GM21381 (cell line): ENCODE results near the gene CCSAP.
"Not testable (repeated sequence)": the region's sequence is repeated elsewhere in the genome, so short reads cannot be mapped to it uniquely, and the experiment has no call there.

Source experiments
- ATAC-seq: cut with Tn5 transposase; IDR thresholded peaks from one replicate; pipeline ENCODE4 v1.9.1; 2021; ENCODE audit warnings: mild to moderate bottlenecking, moderate library complexity; ENCODE audit not compliant: unreplicated experiment

Gene CCSAP

DNA sequence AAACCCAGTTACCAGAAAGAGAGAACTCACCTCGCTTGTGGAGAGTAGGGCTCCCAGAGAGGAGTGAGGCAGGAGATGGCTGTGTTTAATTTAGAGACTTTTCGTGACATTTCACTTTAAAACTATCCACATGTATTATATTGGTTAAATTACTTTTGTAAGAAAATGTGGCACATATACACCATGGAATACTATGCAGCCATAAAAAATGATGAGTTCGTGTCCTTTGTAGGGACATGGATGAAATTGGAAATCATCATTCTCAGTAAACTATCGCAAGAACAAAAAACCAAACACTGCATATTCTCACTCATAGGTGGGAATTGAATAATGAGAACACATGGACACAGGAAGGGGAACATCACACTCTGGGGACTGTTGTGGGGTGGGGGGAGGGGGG is 51.2 kb downstream of the CCSAP start:
- not testable (repeated sequence) for ATAC-seq

DNA sequence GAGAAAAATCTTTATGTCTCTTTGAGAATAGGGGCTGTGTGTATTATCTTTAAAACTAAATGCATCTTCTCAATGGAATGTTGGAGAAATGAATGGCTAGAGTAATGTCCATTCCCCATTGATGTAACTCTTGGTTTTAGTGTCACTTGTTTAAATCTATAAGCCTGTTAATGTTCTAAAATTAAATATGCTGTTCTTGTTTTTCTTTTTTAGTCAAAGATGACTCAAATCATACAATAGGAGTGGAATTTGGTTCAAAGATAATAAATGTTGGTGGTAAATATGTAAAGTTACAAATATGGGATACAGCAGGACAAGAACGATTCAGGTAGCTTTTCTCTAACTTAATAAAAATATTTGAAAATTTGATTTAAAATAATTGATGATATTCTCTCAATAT is 54.3 kb downstream of the CCSAP start:
- ATAC-seq = no peak

DNA sequence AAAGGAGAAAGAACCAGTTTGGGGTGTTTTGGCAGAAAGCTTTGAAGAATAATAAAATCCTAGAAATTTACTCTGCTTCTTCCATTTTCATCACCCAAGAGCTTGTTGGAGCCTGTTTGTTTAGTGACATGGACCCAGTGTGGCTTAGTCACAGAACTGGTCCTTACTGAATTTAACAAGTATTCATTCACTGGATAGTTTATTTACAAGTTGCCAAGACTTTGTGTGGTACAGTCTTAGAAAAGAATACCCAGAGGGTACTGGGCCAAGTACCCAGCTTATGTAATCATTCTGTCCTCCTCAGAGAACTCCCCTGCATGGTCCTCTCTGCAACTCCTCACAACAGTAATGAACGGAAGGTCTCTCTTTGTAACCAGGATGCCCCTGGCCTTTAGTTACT is 55.6 kb downstream of the CCSAP start:
- no peak for ATAC-seq

DNA sequence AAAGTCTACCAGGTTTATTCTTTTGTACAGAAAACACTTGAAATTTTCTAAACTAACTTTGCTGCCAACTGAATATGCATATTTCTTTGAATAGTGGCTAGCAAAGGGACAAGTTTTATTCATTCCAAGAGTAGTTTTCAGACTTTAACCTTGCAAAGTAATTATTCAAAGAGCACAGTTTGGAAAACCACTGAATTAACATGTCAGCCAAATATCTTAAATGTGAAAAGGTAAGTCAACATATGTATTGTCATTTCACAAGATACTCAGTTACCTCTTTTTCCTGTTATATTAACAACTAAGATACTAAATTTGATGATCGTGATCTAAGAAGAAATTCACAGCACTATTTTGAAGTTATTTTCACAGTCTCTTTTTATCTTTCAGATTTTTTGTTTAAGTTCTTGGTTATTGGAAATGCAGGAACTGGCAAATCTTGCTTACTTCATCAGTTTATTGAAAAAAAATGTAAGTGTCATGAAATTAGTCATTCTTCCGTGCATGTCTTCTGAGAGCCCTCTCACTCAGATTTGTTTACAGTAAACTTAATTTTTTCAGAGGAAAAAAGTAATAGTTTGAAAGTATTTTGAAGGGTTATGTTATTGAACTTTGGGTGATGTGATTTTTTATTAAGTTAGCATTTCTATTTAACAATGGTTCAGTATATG is 56.6 kb downstream of the CCSAP start:
- no peak for ATAC-seq

DNA sequence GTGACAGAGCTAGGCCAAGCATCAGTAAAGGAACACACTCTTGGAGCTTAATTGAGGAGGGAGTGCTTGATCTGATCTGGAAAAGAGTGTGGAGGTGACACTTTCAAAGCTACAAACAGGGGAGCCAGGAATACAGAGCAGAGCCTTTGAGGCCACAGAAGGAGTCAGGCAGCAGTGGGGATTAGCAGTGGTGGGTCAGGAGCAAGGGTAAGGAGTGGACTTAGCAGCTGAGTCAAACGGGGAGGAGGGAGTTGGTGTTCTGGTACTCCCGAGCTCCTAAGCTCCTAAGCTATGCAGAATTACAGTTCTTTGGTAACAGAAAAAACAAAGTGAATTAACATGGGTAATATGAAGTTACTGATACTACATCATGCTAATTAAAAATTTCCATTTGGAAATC is 57.4 kb downstream of the CCSAP start:
- ATAC-seq = no peak

DNA sequence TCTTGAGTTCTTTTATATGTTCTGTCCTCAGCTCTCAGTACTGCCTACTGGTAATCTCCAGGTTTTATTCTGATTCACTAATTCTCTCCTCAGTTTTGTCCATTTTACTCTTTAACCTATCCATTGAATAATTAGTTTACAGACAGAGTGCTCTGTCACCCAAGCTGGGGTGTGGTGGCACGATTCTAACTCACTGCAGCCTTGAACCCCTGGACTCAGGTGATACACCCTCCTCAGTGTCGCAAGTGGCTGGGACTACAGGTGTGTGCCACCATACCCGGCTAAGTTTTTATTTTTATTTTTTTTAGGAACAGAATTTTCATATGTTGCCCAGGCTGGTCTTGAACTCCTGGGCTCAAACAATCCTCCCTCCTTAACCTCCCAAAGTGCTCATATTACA is 58.0 kb downstream of the CCSAP start:
- ATAC-seq = no peak

DNA sequence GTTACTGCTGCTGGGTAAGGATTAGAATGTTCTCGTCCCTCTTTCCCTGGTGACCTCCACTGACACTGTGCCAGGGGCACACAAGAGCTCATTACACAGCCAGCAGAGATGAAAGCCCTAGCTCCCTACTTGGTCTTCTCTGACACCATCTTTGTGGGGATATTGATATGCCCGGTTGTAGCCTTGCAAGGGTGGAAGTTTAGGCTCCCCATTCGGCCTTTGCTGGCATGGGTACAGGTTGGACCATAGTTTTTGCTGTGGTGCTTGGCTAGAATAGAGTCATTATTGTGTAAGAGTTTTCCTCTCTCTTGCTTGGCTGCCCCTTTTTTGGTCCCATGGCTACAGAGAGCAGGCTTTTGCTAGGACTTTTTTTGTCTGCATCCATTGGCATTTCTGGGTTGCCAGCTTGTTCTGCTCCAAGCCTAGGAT is 59.6 kb downstream of the CCSAP start:
- ATAC-seq = no peak

DNA sequence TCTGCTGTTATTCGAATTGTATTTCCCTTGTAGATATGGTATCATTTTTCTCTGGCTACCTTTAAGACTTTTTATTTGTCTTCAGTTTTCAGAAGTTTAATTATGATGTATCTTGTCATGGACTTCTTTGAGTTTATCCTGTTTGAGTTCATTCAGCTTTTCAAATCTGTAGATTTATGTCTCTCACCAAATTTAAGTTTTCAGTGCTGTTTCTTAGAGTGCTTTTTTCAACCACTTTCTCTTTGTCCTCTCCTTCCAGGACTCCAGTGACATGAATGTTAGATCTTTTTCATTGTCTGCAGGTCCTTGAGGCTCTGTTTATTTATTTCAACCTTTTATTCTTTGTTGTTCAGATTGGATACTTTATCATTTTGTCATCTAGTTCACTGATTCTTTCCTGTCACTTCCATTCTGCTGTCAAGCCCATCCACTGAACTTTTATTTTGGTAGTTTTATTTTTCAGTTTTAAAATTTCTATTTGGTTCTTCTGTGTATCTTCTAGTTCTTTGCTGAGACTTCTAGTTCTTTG is 60.5 kb downstream of the CCSAP start:
- ATAC-seq = no peak

DNA sequence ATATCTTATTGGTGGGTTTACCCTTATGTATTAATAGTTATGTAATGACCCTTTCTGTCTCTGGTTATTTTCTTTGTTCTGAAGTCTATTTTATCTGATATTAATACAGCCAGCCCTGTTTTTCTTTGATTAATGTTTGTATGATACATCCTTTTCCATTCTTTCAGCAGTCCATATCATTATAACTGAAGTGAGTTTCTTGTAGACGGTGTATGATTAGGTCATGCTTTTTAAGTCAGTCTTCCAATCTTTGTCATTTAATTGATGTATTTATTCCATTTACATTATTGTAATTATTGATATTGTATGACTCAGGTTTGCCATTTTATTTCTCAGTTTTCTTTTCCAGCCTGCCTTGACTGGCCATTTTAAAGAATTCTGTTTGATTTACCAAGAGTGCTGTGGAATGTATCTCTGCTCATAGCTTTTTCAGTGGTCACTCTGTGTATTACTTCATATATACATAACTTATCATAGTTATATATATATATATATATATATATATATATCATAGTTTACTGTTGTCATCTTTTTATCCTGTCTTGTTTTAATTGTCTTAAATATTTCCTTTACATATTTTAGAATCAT is 61.4 kb downstream of the CCSAP start:
- no peak for ATAC-seq

DNA sequence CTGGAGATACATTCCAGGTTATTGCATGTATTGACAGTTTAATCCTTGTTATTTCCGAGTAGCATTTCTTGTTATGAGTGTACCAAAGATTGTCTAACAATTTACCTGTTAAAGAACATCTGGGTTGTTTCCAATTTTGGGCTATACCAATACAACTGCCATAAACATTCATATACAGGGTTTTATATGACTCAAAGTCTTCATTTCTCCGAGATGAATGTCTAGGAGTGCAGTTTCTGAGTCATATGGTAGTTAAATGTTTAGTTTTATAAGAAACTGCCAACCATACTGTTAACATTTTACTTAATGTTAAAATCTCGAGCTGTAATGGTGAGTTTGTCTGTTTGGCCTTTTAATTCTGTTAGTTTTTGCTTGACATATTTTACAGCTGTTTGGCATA is 61.9 kb downstream of the CCSAP start:
- ATAC-seq = no peak

DNA sequence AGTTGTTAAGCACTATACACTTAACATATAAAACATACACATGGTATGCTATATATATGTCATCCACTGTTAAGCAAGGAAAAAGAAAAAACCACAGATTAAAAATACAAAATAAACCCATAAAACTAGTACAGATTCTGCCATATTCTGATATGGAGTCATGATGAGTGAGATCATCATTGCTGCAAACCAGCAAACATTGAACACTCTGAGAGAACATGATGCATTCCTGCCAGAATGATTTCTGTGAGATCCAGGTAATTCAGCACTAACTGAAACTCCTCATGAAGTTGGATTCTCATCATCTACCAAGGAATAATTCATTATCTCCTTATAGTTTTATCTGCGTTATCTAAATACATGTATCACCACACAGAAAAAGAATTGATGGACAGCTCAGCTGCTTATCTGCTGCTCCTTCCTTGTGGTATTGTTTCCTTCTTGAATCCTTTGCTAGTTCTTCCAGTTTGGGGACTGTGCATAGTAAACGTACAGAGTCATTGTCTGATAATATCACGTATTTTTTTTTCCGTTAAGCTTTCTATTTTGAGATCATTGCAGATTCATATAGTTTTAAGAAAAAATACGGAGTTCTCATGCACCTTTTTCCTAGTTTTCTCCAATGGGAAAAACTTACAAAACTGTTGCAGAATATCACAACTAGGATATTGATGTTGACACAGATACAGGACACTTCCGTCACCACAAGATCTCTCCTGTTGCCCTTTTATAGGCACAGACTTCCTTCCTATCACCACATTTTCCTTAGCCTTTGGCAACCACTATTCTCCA is 62.6 kb downstream of the CCSAP start:
- no peak for ATAC-seq

DNA sequence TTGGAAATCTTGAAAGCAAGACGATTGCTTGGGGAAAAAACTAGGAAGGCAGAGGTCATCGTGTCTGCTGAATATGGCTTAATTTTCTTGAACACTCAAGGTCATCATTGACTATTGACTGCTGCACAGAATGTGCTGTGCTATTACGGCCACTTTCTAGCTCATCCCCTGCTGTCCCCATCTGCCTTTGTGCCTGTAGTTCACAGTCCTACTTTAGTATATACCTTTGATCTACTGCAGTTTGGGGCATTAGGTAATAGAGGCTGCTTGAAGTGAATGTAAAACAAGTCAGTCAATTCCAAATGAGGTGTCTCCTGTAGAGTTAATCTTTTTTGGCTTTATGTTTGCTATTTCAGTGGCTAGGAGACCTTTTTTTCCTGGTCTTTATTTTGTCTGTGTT is 63.6 kb downstream of the CCSAP start:
- no peak for ATAC-seq

DNA sequence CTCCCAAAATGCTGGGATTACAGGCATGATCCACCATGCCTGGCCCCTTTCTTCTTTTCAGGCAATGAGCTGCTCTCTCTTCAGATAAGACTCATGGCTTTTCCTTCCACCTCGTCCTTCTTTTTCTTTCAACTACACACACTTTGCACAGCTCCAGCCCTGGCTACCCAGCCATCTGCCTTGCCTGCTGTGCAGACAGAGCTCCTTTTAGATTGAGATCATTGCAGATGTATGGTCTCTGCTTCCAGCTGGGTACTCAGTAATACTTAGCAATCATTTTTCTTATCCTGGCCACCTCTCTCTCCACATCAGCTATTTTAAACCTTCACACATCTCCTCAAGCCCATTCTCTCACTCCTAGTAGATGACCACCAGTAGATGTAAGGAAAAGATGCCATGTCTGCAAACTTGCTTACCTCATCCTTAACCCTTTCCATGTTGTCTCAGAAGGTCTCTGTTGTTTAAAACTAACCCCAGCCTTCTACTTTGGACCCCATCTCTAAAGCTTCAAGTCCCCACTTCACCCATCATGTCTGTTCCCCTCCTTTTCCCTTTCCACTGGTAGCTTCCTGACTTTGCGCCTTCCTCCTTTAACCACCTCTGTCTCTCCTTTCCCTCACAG is 64.6 kb downstream of the CCSAP start:
- ATAC-seq = no peak

DNA sequence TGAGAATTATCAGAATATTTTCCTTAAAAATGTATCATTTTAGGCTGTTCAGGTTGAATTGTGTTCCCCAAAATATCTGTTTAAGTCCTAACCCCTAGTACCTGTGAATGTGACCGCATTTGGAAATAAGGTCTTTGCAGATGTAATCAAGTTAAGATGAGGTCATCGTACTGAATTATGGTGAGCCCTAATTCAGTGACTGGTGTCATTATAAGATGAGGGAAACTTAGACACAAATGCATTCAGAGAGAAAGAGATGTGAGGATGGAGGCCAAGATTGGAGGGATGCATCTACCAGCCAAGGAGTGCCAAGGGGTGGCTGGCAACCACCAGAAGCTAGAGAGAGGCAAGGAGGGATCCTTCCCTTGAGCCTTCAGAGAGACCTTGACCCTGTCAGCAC is 67.8 kb downstream of the CCSAP start:
- ATAC-seq = no peak

DNA sequence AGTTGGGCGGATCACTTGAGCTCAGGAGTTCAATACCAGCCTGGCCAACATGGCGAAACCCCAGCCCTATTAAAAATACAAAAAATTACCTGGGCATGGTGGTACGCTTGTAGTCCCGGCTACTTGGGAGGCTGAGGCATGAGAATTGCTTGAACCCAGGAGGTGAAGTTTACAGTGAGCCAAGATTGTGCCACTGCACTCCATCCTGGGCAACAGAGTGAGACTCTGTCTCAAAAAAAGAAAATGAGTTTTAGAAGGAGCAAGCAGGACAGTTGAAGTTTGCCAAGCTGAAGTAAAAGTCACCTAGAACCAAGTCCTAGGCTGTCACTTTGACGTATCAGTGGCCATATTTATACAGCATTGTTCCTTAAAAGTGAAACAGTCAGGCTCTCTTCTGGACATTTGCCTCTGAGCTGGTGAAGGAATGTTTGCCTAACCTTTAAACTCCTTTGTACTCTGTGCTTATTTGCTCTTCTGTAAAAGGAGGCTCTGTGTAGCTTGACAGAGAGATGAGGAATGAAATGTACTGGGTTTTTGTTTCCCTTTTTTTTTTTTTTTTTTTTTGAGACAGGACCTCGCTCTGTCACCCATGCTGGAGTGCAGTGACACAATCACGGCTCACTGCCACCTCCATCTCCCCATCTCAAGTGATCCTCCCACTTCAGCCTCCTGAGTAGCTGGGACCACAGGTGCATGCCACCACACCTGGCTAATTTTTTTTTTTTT is 69.2 kb downstream of the CCSAP start:
- no peak for ATAC-seq

DNA sequence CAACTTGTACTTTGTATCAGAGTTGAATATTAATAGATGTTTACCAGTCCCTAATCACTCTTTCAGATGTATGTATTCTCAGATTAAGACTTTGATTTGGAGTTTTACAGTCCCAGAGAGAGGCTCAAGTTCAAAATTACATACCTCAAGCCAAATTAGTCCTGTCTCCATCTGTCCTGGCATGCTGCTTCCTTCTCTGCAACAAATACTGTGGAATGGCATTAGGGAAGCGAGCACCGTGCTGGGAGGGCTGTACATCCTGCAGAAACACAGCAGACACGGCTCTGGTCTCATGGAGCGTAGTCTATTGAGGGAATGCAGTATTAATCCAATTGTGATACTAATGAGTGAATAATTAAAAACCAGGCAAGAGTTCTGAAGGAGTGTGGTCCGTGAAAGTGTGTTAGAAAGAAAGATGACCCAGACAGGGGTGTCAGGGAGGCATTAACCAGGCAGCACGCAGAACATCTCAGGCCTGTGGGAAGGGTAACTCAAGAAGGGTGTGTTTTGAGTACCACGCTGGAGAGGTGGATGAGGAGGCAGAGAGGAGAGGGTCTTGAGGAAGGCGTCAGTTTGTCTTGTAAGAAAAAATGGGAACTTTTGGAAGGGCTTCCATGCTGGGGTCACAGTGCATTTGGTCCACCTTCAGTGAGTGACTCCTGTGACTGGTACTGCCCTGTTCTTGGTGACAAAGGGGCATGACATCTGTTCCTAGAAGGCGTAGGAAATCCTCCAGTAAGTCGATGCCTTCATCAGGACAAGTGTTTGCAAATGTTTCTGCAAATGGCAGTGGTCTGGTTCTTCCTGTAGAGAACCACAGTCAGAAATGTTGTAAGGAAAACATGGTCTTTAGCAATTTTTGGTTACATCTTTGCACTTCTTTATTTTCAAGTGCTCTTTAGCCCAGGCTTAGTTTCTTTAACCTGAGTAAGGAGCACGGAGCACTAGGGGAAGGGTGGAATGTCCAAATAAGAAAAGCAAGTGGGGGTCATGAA is 70.4 kb downstream of the CCSAP start:
- no peak for ATAC-seq

DNA sequence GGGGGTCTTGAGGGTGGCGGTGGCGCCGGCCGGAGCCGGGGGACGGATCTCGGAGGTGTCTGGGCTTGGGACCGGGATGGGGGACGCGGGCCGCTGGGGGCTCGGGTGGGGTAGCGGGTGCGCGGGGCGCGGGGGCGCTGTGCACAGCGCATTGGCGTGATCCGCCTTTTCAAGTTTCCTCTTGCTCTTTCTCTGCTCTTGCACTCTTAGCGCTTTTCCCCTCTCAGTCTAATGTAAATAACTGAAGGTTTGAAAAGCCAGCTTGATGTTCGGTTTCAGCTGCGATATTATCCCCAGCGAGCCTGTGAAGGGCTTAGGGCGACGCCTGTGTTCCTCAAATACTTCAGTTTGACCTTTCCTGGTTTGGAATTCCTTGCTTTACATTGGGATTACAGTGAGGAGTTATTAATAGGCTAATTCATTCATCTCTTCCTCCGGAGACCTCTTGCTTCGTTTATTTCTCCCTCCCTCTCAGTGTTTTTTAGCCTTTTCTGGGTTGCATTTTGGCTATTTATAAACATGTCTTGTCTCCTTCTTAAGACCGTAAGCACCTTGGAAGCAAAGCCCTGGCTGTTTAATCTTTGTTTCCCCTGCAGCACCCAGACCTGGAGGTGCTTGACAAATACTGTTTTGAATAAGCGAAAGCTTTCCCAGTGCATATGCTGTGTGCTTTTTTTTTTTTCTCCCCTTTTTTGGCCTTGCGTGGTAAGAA is 71.2 kb downstream of the CCSAP start:
- peak; percentile 55 for ATAC-seq
